ENCODE results near the gene DCK.
A peak's percentile ranks its signal among the peaks of the same experiment; 100 is the strongest.

Gene DCK

DNA sequence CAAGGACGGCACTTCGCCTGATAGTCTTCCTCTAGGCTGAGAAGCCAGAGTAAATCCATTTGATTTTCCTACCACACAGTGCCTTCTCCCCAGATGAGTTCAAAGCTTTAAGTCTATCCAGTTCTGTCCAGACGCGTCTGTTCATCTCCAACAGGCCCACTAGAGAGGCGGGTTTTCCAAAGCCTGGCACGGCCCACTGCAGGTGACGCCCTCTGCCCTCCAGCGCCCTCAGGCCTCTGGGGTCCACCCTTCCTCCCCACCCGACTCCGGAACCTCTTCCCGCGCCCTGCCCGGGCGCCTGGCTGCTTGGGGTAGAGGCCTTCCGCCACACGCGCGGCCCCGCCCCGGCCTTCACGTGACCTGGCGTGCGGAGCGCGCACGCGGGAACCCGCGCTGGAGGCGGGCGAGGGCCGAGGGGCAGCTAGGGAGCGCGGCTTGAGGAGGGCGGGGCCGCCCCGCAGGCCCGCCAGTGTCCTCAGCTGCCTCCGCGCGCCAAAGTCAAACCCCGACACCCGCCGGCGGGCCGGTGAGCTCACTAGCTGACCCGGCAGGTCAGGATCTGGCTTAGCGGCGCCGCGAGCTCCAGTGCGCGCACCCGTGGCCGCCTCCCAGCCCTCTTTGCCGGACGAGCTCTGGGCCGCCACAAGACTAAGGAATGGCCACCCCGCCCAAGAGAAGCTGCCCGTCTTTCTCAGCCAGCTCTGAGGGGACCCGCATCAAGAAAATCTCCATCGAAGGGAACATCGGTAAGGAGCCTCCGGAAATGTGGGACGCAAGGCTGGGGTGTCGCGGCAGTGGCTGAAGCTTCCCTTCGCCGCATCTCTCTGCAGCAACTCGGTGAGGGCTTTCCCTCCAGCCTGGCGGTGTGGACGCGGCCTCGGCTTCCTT lies at the start of gene DCK:
DCK (plus strand) TSS at position 469 of the 888 bp plus-strand sequence; CDS start at position 656, 187 bp downstream.
- peak; percentile 95 for DNase-seq (ENCODE audit: low read depth)
- TF ChIP-seq POLR2A (IDR thresholded peaks at IDR 0.05; ENCODE audit: extremely low read depth, insufficient read length) (peak; percentile 71), MYC (IDR thresholded peaks at IDR 0.05; ENCODE audit: low read depth, low read length) (peak; percentile 77)
- TF ChIP-seq, protein P1, sequence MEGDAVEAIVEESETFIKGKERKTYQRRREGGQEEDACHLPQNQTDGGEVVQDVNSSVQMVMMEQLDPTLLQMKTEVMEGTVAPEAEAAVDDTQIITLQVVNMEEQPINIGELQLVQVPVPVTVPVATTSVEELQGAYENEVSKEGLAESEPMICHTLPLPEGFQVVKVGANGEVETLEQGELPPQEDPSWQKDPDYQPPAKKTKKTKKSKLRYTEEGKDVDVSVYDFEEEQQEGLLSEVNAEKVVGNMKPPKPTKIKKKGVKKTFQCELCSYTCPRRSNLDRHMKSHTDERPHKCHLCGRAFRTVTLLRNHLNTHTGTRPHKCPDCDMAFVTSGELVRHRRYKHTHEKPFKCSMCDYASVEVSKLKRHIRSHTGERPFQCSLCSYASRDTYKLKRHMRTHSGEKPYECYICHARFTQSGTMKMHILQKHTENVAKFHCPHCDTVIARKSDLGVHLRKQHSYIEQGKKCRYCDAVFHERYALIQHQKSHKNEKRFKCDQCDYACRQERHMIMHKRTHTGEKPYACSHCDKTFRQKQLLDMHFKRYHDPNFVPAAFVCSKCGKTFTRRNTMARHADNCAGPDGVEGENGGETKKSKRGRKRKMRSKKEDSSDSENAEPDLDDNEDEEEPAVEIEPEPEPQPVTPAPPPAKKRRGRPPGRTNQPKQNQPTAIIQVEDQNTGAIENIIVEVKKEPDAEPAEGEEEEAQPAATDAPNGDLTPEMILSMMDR (IDR thresholded peaks at IDR 0.05; ENCODE audit: low read depth, low read length) = no peak
- TF ChIP-seq, protein P2, sequence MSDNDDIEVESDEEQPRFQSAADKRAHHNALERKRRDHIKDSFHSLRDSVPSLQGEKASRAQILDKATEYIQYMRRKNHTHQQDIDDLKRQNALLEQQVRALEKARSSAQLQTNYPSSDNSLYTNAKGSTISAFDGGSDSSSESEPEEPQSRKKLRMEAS (IDR thresholded peaks at IDR 0.05; ENCODE audit: low read depth, low read length) = peak; percentile 89
- peak within 1 kb of the TSS; percentile 84 for H3K4me3 ChIP-seq (ENCODE audit: low read depth, low read length)

DNA sequence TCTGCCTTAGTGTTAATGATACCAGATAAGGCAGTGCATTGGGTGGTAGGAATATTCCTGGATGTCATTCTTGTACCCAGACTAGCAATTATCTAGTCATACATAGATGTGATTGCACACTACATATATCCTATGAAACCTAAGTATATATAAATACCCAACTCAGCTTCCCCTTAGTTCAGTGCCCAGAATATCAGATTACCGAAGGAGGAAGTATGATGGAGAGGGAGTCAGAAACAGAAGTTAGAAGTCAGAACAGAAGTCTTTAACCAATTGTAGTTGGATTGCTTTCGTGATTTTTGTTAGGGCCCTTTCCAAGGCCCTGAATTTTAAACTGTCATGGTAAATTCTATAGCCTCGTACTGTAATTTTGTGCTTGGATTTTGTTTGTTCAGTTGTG lies 48.4 kb upstream of the DCK start:
- TF ChIP-seq MYC (IDR thresholded peaks at IDR 0.05; ENCODE audit: low read depth, low read length) = no peak
- no peak for TF ChIP-seq POLR2A (IDR thresholded peaks at IDR 0.05; ENCODE audit: extremely low read depth, insufficient read length)
- TF ChIP-seq, protein P2 (IDR thresholded peaks at IDR 0.05; ENCODE audit: low read depth, low read length) = no peak
- DNase-seq (ENCODE audit: low read depth) = peak; percentile 62
- no peak overlapping the region for H3K4me3 ChIP-seq (ENCODE audit: low read depth, low read length)

DNA sequence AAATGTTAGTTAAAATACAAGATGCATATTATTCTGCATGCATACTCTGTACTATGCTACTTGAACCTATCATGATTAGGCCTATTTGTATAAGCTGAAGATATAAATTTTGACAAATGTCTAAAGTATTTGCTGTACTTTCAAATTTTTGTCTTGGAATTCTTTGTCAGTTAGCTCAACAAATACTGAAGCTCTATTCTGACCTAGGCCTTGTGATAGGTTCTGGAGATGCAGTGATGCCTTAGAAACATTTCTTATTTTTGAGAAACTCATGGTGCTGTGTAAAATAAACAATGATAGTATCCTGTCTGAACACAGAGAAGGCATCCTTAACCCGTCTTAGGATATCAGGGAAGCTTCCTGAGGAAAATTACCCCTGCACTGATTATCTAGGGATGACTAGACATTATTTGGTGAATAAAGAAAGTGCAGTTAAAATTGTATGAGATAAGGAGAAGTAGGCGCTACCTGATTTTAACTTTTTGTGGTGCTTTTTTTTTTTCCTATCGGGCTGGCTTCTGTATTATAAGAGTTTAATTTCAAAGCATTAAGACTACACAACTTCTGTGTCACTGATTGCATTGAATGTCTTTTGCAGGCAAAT lies 47.9 kb upstream of the DCK start:
- no peak overlapping the region for H3K4me3 ChIP-seq (ENCODE audit: low read depth, low read length)
- TF ChIP-seq, protein P1 (IDR thresholded peaks at IDR 0.05; ENCODE audit: low read depth, low read length) = no peak
- TF ChIP-seq, protein P2 (IDR thresholded peaks at IDR 0.05; ENCODE audit: low read depth, low read length) = no peak
- TF ChIP-seq MYC (IDR thresholded peaks at IDR 0.05; ENCODE audit: low read depth, low read length) (no peak), POLR2A (IDR thresholded peaks at IDR 0.05; ENCODE audit: extremely low read depth, insufficient read length) (no peak)
- no peak for DNase-seq (ENCODE audit: low read depth)

DNA sequence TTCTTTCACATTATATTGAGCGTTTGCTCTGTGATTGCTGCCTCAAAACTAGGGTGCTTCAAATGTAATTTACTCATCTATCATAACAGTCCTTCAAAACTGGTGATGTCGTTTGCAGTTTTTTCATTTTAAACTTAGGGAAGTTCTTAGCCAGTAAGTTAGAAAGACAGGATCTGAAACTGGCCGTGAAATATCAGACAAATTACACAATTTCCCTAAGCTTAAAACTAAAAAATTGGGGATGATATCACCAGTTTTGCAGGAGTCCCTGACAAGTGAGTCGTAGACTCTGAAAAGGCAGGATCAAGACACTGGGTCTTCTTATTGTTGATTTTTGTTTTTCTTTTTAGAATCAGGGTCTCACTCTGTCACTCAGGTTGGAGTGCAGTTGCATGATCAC lies 46.5 kb upstream of the DCK start:
- DNase-seq (ENCODE audit: low read depth) = peak; percentile 19
- TF ChIP-seq POLR2A (IDR thresholded peaks at IDR 0.05; ENCODE audit: extremely low read depth, insufficient read length) = no peak
- TF ChIP-seq MYC (IDR thresholded peaks at IDR 0.05; ENCODE audit: low read depth, low read length) = no peak
- TF ChIP-seq, protein P2 (IDR thresholded peaks at IDR 0.05; ENCODE audit: low read depth, low read length) = no peak
- TF ChIP-seq, protein P1 (IDR thresholded peaks at IDR 0.05; ENCODE audit: low read depth, low read length) = no peak
- H3K4me3 ChIP-seq (ENCODE audit: low read depth, low read length) = no peak overlapping the region

DNA sequence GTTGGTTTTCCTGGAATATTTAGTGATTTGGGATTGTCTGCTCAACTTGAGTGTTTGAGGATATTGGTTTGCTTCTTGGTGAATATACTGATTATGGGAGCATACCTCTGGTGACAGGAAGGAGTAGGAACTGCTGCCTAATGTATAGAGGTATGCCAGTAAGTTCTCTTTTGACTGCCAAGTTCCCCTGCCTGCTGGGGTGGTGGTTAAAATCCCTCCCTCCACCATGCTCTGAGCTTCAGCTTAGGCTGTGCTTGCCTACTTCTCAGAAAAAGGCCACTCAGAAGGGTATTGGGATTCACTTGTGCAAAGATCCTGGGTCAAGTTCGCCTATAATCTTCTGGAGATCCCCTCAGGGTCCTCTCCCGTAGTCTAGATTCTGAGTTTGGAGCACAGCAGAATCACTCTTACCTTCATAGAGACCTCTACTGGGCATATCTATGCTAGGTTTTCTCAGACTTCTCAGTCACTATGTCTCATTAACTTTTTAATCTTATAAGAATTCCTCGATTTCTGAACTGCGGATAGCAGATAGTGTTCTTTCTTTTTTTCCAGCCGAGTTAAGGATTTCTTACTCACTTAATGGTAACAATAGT lies 44.7 kb upstream of the DCK start:
- no peak for DNase-seq (ENCODE audit: low read depth)
- no peak overlapping the region for H3K4me3 ChIP-seq (ENCODE audit: low read depth, low read length)
- TF ChIP-seq MYC (IDR thresholded peaks at IDR 0.05; ENCODE audit: low read depth, low read length) = no peak
- TF ChIP-seq, protein P1 (IDR thresholded peaks at IDR 0.05; ENCODE audit: low read depth, low read length) = no peak
- no peak for TF ChIP-seq POLR2A (IDR thresholded peaks at IDR 0.05; ENCODE audit: extremely low read depth, insufficient read length)

DNA sequence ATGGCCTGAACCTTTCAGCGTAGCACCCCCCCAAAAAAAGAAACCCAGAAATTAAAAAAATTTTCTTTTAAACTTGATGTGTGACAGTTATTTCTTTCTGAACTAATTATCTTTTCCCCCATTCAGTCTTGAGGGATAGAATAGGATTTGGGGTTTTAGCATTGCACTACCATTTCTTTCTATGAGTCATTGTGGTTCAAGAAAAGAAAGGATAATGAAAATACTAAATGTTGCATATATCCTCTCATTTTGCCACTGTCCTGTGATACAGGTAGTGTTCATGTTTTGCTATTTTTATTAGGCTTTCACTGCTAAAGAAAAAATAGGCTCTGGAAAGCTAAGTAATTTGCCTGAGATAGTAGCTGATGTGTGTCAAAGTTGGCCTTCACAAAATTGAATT lies 39.4 kb upstream of the DCK start:
- TF ChIP-seq, protein P2 (IDR thresholded peaks at IDR 0.05; ENCODE audit: low read depth, low read length) = no peak
- TF ChIP-seq POLR2A (IDR thresholded peaks at IDR 0.05; ENCODE audit: extremely low read depth, insufficient read length) = no peak
- TF ChIP-seq, protein P1 (IDR thresholded peaks at IDR 0.05; ENCODE audit: low read depth, low read length) = no peak
- no peak for TF ChIP-seq MYC (IDR thresholded peaks at IDR 0.05; ENCODE audit: low read depth, low read length)
- DNase-seq (ENCODE audit: low read depth) = peak; percentile 52
- H3K4me3 ChIP-seq (ENCODE audit: low read depth, low read length) = no peak overlapping the region
